COLO668 (cell line): ENCODE results near the gene EML5.
A peak's percentile ranks its signal among the peaks of the same experiment; 100 is the strongest.

ENCODE experiments used
- DNase-seq: peaks from one replicate; lab custom pipeline; 2025; ENCODE audit not compliant: unreplicated experiment; lab: John Stamatoyannopoulos, UW

Gene EML5

DNA sequence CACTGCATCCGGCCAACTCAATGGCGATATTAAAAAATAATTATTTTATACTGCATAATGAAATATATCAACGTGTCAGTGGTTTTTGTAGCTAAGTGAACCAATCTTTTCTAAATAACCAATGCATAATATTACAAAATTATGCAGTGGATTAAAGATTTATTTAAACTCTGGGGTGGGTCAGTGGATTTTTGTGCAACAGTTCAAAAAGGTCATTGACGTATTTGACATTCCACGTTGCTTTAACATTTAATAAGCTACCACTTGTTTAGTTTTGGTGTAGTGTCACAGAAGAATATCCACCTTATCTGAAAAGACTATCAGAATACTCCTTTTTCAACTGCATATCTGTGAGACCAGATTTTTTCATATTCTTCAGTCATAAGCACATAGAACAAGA, 227.3 kb downstream of the EML5 start:
- no peak for DNase-seq

DNA sequence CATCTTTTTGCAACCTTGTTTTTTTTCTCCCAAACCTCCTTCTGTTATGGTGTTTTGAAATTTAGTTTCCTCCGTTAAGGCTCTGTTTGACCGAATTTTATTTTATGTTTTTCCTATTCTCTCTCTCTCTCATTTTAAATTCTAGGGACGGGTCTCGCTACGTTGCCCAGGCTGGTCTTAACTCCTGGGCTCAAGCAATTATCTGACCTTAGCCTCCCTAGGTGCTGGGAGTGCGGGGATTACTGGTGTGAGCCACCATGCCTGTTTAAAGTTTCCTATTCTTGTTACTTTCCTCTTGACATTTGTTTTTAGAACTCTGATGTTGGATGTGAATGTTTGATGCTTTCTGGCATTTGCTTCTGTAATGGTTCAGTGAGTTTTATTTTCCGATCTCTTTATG, 228.9 kb downstream of the EML5 start:
- peak; percentile 32 for DNase-seq

DNA sequence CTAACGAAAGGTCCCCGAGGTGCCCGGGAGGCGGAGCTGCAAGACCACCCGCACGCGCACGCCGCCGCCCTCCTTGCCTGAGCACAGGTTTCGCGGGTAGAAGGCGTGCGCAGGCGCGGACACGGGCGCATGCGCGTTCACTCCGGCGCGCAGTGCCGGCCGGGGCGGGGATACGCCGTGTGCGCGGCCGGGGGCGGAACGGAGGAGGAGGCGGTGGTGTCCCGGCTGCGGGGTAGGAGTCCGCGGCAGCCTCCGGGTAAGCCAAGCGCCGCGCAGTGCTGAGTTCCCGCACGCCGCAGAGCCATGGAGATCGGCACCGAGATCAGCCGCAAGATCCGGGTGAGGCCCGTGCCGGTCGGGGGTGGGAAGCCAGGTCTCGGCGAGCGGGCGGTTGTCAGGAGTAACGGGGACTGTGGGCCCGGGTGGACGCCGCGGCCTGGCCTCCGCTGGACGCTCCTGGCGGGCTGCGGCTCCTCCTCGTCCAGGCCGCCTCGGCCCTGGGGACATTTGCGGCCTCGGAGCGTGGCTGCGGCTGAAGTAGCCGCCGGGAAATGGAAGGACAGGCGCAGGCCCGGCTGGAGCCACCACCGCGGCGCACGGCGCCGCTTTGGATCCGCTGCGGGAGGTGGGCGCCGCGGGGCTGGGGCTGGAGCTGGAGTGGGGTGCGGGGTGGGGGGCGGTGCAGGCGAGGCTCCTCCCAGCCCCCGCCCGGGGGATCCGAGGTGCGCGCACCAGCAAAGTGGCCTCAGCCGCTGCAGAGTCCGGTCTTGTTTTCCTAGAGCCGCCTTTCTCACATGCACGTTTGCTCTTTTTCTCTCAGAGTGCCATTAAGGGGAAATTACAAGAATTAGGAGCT, 229.7 kb downstream of the EML5 start, which contains the start of gene ZC3H14:
TSS of gene ZC3H14 (plus strand) at position 207 of the 856 bp plus-strand sequence. CDS start at position 304, 97 bp downstream.
- peak; percentile 95 for DNase-seq

DNA sequence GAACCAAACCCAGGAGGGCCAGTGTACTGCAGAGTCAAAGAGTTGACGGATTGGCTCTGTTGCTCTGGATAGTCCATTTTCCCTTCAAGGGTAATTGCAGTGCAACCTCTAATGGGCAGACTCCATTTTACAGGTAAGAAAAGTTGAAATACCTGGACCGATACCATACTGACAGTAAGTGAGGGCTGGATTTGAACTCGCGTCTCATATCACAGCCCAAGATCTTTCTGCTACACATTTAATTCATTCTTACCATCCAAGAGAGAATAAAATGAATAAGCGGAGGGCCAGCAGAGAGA, 230.3 kb downstream of the EML5 start:
- no peak for DNase-seq
